OCI-LY3 (cell line): ENCODE data around the gene AFDN.

Experiments
- CTCF ChIP-seq: fragments of 200-600, 300-600 bp; sonication (generic); IDR thresholded peaks from 2 replicates; pipeline ENCODE4 v1.5.1; 2014; ENCODE audit warnings: antibody characterized with exemption, low read length, low read depth
- EZH2phosphoT487 ChIP-seq: fragments of 200-600 bp; shearing (Covaris generic); IDR thresholded peaks from 2 replicates; pipeline ENCODE4 v1.6.1; 2018; ENCODE audit warnings: antibody characterized with exemption, mixed run types, low read depth

GRCh38 chr6:167941822-167942221 is 115.1 kb downstream of the AFDN start:
- TF ChIP-seq CTCF (no peak), EZH2phosphoT487 (no peak)
